ENCODE results near the gene SLC47A2.

- TF ChIP-seq CTCF (IDR thresholded peaks at IDR 0.05; ENCODE audit: low read depth, low read length) (no peak), EZH2phosphoT487 (IDR thresholded peaks at IDR 0.05; ENCODE audit: low read depth) (no peak)
These were observed 74.0 kb downstream of the SLC47A2 start for GRCh38 chr17:19642373-19642893.
